NCI-H345 (cell line): ENCODE measurements around the gene HID1.
A peak's percentile ranks its signal among the peaks of the same experiment; 100 is the strongest.
"Not testable (repeated sequence)": the region's sequence is repeated elsewhere in the genome, so short reads cannot be mapped to it uniquely, and the experiment has no call there.

Experiments used
- DNase-seq: peaks from one replicate; lab custom pipeline; 2025; lab: John Stamatoyannopoulos, UW

HID1 gene

GRCh38 chr17:74922694-74923537 lies 49.6 kb downstream of the HID1 start, which contains the start of gene USH1G:
Gene USH1G, minus strand, starts transcription at chr17:74923255. Its CDS starts 182 bp downstream, at chr17:74923073.
- peak; percentile 43 for DNase-seq

- no peak for DNase-seq
Measured at GRCh38 chr17:74922172-74922571, 50.4 kb downstream of the HID1 start.

DNA sequence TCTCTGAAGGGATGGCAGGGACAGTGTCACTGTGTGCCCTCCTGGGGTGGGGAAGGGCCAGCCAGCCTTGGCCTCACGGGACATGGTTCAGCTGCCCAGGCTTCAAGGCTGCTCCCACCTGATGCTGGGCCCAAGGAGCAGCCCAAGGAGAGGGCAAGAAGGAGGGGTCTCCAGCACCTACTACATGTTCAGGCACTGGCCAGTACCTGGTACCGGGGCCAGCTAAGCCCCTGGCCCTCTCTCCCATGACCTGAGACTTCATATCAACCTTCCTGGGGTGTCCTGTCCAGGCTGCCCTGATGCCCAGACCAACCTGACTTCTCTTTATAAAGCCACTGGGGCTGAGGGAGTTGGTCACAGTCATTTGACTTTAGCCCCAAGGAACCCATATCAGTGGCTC lies 50.8 kb downstream of the HID1 start:
- no peak for DNase-seq

DNA sequence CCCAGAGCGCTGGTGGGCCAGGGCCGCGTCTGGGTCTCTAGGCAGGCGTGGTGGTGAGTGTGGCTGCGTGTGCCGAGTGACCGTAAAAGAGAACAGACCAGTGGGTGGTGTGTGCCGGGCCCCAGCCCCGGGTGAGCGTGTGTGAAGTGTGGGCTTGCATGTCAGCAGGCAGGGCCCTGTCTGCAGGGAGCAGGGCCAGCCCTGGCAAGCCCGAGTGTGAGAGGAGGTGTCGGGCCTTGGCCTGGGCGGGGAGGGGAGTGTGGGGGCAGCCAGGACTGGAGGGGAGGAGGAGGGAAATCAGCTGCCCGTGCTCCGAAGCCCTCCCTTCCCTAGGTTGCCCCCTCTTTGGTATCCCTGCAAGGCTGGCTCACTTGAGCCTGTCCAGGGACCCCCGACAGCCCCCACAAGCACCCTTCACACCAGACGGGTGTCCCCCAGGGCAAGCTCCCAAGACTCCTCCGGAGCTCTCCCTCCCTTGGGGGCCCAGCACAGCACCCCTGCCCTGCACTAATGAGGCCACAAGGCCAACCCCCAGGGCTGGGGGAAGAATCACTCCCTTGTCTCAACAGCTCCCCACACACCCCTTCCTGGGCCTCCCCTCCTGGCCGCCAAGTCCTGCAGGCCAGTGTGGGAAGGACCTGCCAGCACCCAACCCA lies 51.4 kb downstream of the HID1 start:
- DNase-seq = no peak

DNA sequence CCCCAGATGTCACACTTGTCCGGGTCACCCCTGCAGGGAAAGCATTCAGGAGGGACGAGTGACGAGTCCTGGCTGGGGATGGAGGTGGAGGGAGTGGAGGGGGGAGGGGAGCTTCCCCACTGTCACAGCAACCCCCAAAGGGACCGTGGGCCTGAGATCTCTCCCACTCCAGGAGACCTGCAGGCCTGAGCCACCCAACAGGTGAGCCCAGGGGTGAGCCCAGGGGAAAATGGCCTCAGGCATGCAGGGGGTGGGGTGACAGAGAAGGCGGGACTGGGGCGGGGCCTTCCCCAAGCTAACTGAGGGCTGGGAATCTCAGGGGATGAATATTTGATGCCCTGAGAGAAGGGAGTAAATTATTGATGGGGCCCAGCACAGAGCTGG lies 51.9 kb downstream of the HID1 start:
- DNase-seq = peak; percentile 13

DNA sequence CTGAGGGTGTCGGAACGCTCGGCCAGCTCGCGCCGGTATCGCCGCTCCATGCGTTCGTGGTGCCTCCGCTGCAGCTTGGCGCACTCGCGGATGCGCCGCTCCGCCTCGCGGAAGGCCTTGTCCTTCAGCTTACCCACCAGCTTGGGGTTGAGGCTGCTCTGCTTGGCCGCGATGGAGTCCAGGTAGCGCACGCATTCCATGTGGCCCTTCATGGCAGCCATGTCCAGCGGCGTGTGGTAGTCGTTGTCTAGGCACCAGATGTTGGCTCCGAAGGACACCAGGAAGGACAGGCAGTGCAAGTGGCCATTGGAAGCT lies 52.3 kb downstream of the HID1 start:
- no peak for DNase-seq

- no peak for DNase-seq
Measured at GRCh38 chr17:74919440-74920305, 52.9 kb downstream of the HID1 start.

GRCh38 chr17:74918906-74919305 lies 53.7 kb downstream of the HID1 start:
- DNase-seq = no peak

DNA sequence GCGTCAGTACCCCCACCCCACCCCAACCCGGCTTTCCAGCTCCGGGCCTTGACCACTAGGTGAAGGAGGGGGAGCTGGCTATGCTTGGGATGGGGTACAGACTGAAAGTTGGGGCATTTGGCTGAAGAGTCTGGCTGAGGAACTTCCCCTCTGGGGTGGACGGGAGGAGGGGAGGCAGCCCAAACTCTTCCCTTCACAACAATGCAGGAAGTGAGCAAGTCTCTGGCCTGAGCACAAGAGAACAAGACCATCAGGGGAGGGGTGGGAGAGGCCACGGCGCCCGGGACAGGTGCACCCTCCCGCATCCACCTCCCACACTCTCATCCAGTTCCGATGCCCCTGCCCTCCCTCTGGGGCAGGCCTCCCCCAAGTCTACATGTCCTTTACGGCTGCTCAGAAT lies 55.1 kb downstream of the HID1 start:
- DNase-seq = no peak

DNA sequence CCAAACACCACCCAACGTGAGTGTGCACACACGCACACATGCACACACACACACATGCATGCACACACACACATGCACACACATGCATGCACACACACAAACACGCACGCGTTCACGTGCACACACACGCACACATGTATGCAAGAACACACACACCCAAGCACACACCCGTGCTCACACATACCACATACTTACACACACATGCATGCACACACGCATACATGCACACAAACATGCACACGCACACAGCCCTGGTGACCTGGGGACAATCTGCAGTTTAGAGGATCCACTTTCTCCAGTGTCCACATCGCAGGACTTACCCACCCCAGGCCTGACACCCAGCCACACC lies 55.7 kb downstream of the HID1 start:
- DNase-seq = no peak

GRCh38 chr17:74916136-74916850 lies 56.3 kb downstream of the HID1 start:
- no peak for DNase-seq

- not testable (repeated sequence) for DNase-seq
Measured at GRCh38 chr17:74911423-74911822, 61.1 kb downstream of the HID1 start.

DNA sequence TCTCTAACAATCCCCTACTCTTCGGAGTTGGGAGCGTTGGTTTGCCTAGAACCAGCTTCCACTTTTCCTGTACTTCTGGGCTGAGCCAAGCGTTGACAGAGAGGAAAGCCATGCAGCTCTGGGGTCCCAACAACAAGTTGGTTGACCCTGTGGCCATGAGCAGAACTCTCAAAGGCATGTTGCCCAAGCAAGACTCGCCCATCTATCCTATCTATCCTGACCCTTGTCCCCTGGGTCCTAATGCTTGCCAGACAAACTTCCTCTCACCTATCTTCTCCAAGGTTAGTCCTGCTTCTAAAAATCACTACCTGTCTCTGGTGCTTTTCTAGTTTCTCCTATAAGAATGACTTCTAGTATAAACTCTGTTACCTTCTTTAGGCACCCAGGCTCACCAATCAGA lies 63.5 kb downstream of the HID1 start:
- DNase-seq = not testable (repeated sequence)

DNA sequence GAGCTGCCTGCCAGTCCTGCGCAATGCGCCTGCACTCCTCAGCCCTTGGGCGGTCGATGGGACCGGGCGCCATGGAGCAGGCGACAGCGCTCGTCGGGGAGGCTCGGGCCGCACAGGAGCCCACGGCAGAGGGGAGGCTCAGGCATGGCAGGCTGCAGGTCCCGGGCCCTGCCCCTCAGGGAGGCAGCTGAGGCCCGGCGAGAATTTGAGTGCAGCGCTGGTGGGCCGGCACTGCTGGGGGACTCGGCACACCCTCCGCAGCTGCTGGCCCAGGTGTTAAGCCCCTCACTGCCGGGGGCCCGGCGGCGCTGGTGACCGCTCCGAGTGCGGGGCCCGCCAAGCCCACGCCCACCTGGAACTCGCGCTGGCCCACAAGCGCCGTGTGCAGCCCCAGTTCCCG lies 65.5 kb downstream of the HID1 start:
- no peak for DNase-seq

GRCh38 chr17:74906214-74906793 lies 66.3 kb downstream of the HID1 start:
- DNase-seq = not testable (repeated sequence)

- DNase-seq = no peak
Measured at GRCh38 chr17:74904687-74905409, 67.7 kb downstream of the HID1 start.

GRCh38 chr17:74903671-74904070 lies 68.9 kb downstream of the HID1 start:
- DNase-seq = no peak

- DNase-seq = no peak
Measured at GRCh38 chr17:74903034-74903433, 69.5 kb downstream of the HID1 start.

- DNase-seq = no peak
Measured at GRCh38 chr17:74901353-74902135, 71.0 kb downstream of the HID1 start.
